ENCODE data around the gene AP4M1.

The AP4M1 gene

DNA sequence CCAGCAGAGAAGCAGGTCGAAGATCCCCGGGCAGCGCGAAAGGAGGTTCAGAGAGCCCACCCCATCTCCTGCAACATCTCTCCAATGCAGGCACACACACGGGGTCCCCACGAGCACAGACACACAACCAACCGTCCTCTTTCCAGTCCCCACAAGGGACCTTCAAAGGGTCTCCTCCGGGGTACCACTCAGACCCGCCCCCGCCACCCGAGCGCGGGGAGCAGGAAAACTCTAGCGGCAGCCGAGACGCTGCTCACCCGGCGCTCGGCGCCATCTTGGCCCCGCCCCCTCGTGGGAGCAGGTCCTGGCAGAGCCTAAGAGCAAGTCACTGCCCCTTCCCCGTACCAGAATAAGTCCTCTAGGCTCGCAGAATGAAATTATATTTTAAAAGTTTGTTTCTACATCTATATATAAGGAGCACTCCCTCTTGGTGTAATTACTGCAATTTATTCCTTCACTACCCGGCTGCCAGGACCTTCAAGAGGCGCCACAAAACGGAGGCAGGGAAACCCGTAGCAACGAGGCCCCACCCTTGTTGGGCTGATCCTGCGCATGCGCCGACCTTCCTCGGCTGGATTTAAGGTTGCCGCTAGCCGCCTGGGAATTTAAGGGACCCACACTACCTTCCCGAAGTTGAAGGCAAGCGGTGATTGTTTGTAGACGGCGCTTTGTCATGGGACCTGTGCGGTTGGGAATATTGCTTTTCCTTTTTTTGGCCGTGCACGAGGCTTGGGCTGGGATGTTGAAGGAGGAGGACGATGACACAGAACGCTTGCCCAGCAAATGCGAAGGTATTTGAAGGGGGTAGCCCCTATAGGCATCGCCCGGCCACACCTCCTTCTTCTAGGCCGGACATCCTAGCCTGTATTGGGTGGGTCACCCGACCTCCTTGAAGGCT, 17.9 kb downstream of the AP4M1 start, which contains the start of the genes CNPY4 and TAF6:
CNPY4 (plus strand) TSS at position 563 of the 898 bp plus-strand sequence; CDS start at position 674, 111 bp downstream.
TAF6 (minus strand) TSS at position 287 of the 898 bp plus-strand sequence. CDS start 5,149 bp downstream, outside the sequence.
- H3K36me3 ChIP-seq (ENCODE audit: control insufficient read depth, insufficient read depth, low read length) = no peaks in the 10 kb centered on the region
- H3K27me3 ChIP-seq (ENCODE audit: control insufficient read depth, insufficient read depth, low read length) = no peaks in the 10 kb centered on the region
- H3K4me1 ChIP-seq (ENCODE audit: control insufficient read depth, insufficient read depth, low read length) = peaks cover 3% of the 10 kb centered on the region
- peak within 1 kb of the TSS; percentile 10 for H3K9ac ChIP-seq (ENCODE audit: low read length)
- H3K27ac ChIP-seq (ENCODE audit: low read depth, low read length) = peak within 1 kb of the TSS; percentile 82
- peak within 1 kb of the TSS; percentile 80 for H3K4me3 ChIP-seq (ENCODE audit: low read length)

DNA sequence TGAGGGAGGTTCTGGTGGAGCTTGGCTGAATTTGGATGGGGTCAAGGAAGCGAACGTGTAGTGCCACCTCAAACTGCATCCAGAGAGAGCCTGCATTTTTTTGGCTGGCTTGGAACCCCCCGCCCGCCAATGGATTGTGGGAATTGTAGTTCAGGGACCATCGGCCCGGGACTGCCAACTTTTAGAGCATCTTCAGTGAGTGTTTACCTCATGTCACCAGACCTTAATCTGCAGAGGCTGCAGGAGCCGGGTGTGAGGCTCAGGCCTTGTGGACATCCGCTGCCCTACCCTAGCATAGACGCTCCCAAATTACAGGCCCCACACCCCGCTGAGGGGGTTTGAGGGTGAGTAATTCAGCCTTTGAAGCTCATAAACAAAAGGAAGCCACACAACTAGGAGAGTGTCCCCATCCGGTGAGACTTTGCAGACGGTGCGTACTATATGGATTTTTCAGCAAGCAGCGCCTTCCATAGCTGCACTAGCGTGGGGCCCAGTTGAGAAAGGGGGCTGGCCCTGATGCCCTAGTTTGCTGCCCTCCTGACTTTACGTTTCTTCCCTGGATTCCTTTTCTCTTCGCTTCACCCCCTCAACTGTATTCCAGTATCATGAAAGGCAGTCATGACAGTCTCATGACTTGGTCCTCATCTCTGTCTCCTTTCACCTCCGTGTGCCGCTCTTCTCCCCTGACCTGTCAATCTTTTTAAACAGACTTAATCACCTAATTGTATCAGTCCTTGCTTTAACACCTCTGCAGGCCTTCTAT, 18.7 kb downstream of the AP4M1 start:
- no peaks in the 10 kb centered on the region for H3K27me3 ChIP-seq (ENCODE audit: control insufficient read depth, insufficient read depth, low read length)
- H3K4me3 ChIP-seq (ENCODE audit: low read length) = peak overlapping the region; percentile 80
- H3K36me3 ChIP-seq (ENCODE audit: control insufficient read depth, insufficient read depth, low read length) = no peaks in the 10 kb centered on the region
- H3K4me1 ChIP-seq (ENCODE audit: control insufficient read depth, insufficient read depth, low read length) = peaks cover 3% of the 10 kb centered on the region
- H3K27ac ChIP-seq (ENCODE audit: low read depth, low read length) = peak overlapping the region; percentile 82
- H3K9ac ChIP-seq (ENCODE audit: low read length) = peak overlapping the region; percentile 2

DNA sequence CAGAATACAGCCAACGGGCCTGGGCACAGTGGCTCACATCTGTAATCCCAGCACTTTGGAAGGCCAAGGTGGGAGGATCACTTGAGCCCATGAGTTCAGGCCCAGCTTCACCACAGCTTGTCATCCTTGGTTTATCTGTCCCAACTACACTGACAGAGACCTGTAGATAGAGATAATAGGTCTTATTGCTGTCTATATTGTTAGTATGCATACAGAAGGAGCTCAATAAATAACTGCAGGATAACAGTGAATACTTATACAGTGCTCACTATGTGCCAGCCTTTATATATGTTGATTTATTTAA, 19.2 kb downstream of the AP4M1 start:
- peak overlapping the region; percentile 55 for H3K27ac ChIP-seq (ENCODE audit: low read depth, low read length)
- no peak overlapping the region for H3K9ac ChIP-seq (ENCODE audit: low read length)
- no peaks in the 10 kb centered on the region for H3K27me3 ChIP-seq (ENCODE audit: control insufficient read depth, insufficient read depth, low read length)
- peak overlapping the region; percentile 80 for H3K4me3 ChIP-seq (ENCODE audit: low read length)
- H3K4me1 ChIP-seq (ENCODE audit: control insufficient read depth, insufficient read depth, low read length) = peaks cover 3% of the 10 kb centered on the region
- H3K36me3 ChIP-seq (ENCODE audit: control insufficient read depth, insufficient read depth, low read length) = no peaks in the 10 kb centered on the region

DNA sequence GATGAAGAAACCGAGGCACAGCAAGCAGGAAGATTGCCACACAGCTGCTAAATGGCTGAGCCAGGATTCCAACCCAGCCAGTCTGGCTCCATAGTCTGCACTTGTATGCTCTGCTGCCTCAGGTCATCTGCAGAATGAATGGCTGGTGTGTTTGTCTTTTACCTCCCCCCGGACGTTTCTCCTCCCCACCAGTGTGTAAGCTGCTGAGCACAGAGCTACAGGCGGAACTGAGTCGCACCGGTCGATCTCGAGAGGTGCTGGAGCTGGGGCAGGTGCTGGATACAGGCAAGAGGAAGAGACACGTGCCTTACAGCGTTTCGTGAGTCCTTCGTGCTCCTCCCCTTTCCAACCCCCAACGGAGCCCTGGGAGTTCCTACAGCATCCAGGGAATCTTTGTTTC, 20.6 kb downstream of the AP4M1 start:
- no peaks in the 10 kb centered on the region for H3K27me3 ChIP-seq (ENCODE audit: control insufficient read depth, insufficient read depth, low read length)
- peaks cover 3% of the 10 kb centered on the region for H3K4me1 ChIP-seq (ENCODE audit: control insufficient read depth, insufficient read depth, low read length)
- H3K4me3 ChIP-seq (ENCODE audit: low read length) = no peak overlapping the region
- H3K9ac ChIP-seq (ENCODE audit: low read length) = no peak overlapping the region
- H3K36me3 ChIP-seq (ENCODE audit: control insufficient read depth, insufficient read depth, low read length) = no peaks in the 10 kb centered on the region
- no peak overlapping the region for H3K27ac ChIP-seq (ENCODE audit: low read depth, low read length)

DNA sequence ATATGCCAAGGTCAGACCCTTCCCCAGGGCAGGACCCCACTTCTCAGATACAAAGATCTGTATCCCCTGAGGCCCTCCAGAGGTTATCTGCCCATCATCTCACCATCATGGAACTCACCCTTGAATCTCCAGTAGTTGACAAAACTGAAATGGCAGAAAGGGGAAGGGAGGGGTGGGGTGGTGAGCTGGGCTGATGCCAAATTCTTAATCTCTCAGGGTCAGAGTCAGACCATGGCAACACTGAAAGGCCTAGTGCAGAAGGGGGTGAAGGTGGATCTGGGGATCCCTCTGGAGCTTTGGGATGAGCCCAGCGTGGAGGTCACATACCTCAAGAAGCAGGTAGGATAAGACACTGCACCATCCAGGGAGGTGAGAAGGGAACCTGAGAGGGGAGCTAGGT, 21.1 kb downstream of the AP4M1 start:
- H3K4me1 ChIP-seq (ENCODE audit: control insufficient read depth, insufficient read depth, low read length) = peaks cover 3% of the 10 kb centered on the region
- no peak overlapping the region for H3K27ac ChIP-seq (ENCODE audit: low read depth, low read length)
- no peaks in the 10 kb centered on the region for H3K36me3 ChIP-seq (ENCODE audit: control insufficient read depth, insufficient read depth, low read length)
- no peak overlapping the region for H3K4me3 ChIP-seq (ENCODE audit: low read length)
- H3K27me3 ChIP-seq (ENCODE audit: control insufficient read depth, insufficient read depth, low read length) = no peaks in the 10 kb centered on the region
- no peak overlapping the region for H3K9ac ChIP-seq (ENCODE audit: low read length)

DNA sequence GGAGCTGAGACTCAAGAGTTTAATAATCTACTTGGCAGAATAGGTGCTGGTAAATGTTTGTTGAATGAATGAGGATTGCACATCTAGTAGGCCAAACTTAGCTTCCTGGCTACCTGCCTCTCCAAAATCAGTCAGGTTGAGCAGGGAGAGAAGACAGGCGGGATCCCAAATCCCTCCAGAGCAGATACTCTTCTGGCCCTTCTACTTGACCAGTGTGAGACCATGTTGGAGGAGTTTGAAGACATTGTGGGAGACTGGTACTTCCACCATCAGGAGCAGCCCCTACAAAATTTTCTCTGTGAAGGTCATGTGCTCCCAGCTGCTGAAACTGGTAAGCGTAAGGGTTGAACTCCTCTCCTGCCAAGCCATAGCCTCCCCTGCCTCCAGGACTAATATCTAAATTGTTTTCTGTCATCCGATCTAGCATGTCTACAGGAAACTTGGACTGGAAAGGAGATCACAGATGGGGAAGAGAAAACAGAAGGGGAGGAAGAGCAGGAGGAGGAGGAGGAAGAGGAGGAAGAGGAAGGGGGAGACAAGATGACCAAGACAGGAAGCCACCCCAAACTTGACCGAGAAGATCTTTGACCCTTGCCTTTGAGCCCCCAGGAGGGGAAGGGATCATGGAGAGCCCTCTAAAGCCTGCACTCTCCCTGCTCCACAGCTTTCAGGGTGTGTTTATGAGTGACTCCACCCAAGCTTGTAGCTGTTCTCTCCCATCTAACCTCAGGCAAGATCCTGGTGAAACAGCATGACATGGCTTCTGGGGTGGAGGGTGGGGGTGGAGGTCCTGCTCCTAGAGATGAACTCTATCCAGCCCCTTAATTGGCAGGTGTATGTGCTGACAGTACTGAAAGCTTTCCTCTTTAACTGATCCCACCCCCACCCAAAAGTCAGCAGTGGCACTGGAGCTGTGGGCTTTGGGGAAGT, 23.1 kb downstream of the AP4M1 start:
- Histone ChIP-seq H3K27ac (ENCODE audit: low read depth, low read length) (no peak overlapping the region), H3K4me1 (ENCODE audit: control insufficient read depth, insufficient read depth, low read length) (no peaks in the 10 kb centered on the region), H3K4me3 (ENCODE audit: low read length) (peak overlapping the region; percentile 49), H3K36me3 (ENCODE audit: control insufficient read depth, insufficient read depth, low read length) (no peaks in the 10 kb centered on the region), H3K9ac (ENCODE audit: low read length) (no peak overlapping the region), H3K27me3 (ENCODE audit: control insufficient read depth, insufficient read depth, low read length) (no peaks in the 10 kb centered on the region)

DNA sequence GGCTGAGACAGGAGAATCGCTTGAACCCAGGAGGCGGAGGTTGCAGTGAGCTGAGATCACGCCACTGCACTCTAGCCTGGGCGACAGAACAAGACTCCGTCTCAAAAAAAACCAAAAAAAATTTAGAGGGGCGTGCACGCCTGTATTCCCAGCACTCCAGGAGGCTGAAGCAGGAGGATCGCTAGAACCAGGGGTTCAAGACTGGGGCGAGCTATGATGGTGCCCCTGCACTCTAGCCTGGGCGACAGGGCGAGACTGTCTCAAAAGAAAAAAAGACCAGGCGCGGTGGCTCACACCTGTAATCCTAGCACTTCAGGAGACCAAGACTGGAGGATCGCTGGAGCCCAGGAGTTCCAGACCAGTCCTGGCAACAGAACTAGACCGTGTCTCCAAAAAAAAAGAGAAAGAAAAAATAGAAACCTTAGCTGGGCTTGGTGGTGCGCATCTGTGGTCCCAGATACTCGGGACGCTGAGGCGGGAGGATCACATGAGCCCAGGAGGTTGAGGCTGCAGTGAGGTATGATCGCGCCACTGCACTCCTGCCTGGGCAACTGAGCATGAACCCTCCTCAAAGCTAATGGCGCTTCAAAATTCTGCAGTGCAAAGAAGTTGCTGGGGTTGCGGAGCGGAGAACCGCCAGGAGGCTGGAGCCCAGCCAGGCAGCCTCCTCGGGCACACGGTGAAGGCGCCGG, 24.9 kb downstream of the AP4M1 start:
- no peaks in the 10 kb centered on the region for H3K27me3 ChIP-seq (ENCODE audit: control insufficient read depth, insufficient read depth, low read length)
- peak overlapping the region; percentile 81 for H3K9ac ChIP-seq (ENCODE audit: low read length)
- peak overlapping the region; percentile 97 for H3K27ac ChIP-seq (ENCODE audit: low read depth, low read length)
- no peaks in the 10 kb centered on the region for H3K36me3 ChIP-seq (ENCODE audit: control insufficient read depth, insufficient read depth, low read length)
- H3K4me1 ChIP-seq (ENCODE audit: control insufficient read depth, insufficient read depth, low read length) = peaks cover 3% of the 10 kb centered on the region
- peak overlapping the region; percentile 94 for H3K4me3 ChIP-seq (ENCODE audit: low read length)

DNA sequence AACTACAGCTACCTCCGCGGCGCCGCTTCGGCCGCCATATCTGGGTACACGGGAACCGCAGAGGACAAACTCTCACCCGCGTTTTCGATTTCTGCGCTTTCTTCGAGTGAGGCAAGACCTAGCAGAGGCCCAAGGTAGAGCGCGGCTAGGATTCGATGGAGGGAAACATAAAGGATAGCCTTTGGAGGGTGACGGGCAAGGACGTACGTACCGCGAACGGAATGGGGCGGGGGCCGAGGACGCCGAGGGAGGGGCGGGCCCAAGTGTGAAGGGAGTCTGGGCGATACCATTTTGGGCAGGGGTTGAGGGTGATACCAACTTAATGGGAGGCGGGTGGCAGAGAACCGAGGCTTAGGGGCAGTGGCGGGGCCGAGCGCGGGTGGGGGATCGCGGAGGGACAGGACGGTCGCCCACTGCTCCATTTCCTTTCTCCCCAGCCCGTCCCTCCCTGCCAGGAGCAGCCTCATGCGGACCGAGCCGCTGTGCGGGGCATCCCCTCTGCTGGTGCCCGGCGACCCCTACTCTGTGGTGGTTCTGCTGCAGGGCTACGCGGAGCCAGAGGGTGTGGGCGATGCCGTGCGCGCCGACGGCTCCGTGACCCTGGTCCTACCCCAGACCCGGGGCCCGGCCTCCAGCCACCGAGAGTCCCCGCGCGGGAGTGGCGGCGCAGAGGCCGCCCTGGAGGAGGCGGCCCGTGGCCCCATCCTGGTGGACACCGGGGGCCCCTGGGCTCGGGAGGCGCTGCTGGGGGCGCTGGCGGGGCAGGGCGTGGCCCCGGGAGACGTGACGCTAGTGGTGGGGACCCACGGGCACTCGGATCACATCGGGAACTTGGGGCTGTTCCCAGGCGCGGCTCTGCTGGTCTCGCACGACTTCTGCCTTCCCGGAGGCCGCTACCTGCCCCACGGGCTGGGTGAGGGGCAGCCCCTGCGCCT, 25.8 kb downstream of the AP4M1 start, which contains the start of gene MBLAC1:
MBLAC1 (plus strand) TSS at position 37 of the 935 bp plus-strand sequence; CDS start at position 466, 429 bp downstream.
- Histone ChIP-seq H3K36me3 (ENCODE audit: control insufficient read depth, insufficient read depth, low read length) (no peaks in the 10 kb centered on the region), H3K9ac (ENCODE audit: low read length) (peak within 1 kb of the TSS; percentile 81), H3K27me3 (ENCODE audit: control insufficient read depth, insufficient read depth, low read length) (no peaks in the 10 kb centered on the region), H3K27ac (ENCODE audit: low read depth, low read length) (peak within 1 kb of the TSS; percentile 97), H3K4me1 (ENCODE audit: control insufficient read depth, insufficient read depth, low read length) (peaks cover 3% of the 10 kb centered on the region), H3K4me3 (ENCODE audit: low read length) (peak within 1 kb of the TSS; percentile 94)

DNA sequence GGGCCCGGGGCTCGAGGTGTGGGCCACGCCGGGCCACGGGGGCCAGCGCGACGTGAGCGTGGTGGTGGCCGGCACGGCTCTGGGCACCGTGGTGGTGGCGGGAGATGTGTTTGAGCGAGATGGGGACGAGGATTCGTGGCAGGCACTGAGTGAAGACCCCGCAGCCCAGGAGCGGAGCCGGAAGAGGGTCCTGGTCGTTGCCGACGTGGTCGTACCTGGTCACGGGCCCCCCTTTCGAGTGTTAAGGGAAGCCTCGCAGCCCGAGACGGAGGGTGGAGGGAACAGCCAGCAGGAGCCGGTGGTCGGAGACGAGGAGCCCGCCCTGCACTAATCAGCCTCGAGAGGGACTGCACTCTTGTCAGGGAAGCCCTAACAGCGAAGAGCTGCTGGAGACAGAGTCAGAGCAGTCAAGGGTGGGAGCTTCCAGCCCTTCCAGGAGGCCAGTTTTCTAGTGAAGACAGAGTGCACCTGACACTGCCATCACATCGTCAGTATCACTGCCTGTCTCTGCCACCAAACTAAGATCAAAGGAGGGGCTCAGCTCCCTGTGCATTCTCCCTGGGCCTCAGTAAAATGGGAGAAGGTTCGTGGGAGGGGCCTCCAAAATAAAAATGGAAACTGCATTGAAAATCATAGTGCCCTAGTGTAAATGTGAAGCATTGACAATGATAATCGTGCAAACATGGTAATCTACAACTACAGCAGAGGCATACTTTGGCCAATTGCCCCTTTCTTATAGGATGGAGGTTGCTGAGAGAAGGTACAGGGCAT, 26.6 kb downstream of the AP4M1 start:
- peak overlapping the region; percentile 94 for H3K4me3 ChIP-seq (ENCODE audit: low read length)
- peak overlapping the region; percentile 81 for H3K9ac ChIP-seq (ENCODE audit: low read length)
- no peaks in the 10 kb centered on the region for H3K27me3 ChIP-seq (ENCODE audit: control insufficient read depth, insufficient read depth, low read length)
- peaks cover 3% of the 10 kb centered on the region for H3K4me1 ChIP-seq (ENCODE audit: control insufficient read depth, insufficient read depth, low read length)
- peak overlapping the region; percentile 97 for H3K27ac ChIP-seq (ENCODE audit: low read depth, low read length)
- H3K36me3 ChIP-seq (ENCODE audit: control insufficient read depth, insufficient read depth, low read length) = no peaks in the 10 kb centered on the region

DNA sequence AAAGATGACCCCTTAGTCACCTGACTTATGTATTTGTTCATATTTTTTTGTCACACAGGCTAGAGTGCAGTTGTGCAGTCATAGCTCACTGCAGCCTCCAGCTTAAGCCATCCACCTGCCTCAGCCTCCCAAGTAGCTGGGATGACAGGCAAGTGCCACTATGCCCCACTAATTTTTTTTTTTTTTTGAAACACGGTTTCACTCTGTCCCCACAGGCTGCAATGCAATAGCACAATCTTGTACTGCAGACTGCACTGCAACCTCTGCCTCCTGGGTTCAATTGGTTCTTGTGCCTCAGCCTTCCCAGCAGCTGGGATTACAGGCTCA, 27.2 kb downstream of the AP4M1 start:
- Histone ChIP-seq H3K36me3 (ENCODE audit: control insufficient read depth, insufficient read depth, low read length) (no peaks in the 10 kb centered on the region), H3K27me3 (ENCODE audit: control insufficient read depth, insufficient read depth, low read length) (no peaks in the 10 kb centered on the region), H3K9ac (ENCODE audit: low read length) (no peak overlapping the region), H3K4me1 (ENCODE audit: control insufficient read depth, insufficient read depth, low read length) (peaks cover 3% of the 10 kb centered on the region), H3K4me3 (ENCODE audit: low read length) (no peak overlapping the region), H3K27ac (ENCODE audit: low read depth, low read length) (no peak overlapping the region)
